CD4-positive, CD25-positive, alpha-beta regulatory T cell (primary cell): ENCODE data around the gene CYP4F2. TPM values are rescaled to one million over a fixed set of nuclear protein-coding genes. Genes with fewer than 3 reads are reported as not detected.
"Not testable (repeated sequence)": the region's sequence is repeated elsewhere in the genome, so short reads cannot be mapped to it uniquely, and the experiment has no call there.

ENCODE experiments used
- ATAC-seq, 2 donors: fragments of 150-1000 bp; cut with Tn5 transposase; one replicate each; pipeline ENCODE4 v1.10.0; 2021; ENCODE audit warnings: low read depth in 2 of 2, moderate number of reproducible peaks in 2 of 2, moderate library complexity in 1 of 2
- DNase-seq, 3 donors: peaks; one replicate each; pipeline versions ENCODE4 v3.0.0 to v3.0.0-alpha.2; 2012 to 2022; ENCODE audit warnings: mixed read lengths in 1 of 3
- H3K27ac ChIP-seq: one replicate; pipeline ENCODE4 v1.7.0; 2013; ENCODE audit warnings: mild to moderate bottlenecking, low read length; ENCODE audit not compliant: insufficient read depth, poor library complexity, severe bottlenecking
- H3K27me3 ChIP-seq: one replicate; pipeline ENCODE4 v1.7.0; 2013; ENCODE audit warnings: low read length; ENCODE audit not compliant: control insufficient read depth, insufficient read depth
- H3K36me3 ChIP-seq: one replicate; pipeline ENCODE4 v1.7.0; 2013; ENCODE audit warnings: mild to moderate bottlenecking, low read length, moderate library complexity; ENCODE audit not compliant: control insufficient read depth, insufficient read depth
- H3K4me1 ChIP-seq: 2 replicates; pipeline ENCODE4 v1.7.0; 2013; ENCODE audit warnings: mild to moderate bottlenecking, low read length; ENCODE audit not compliant: insufficient read depth, control insufficient read depth, poor library complexity, severe bottlenecking
- H3K4me3 ChIP-seq: one replicate; pipeline ENCODE4 v1.7.0; 2013; ENCODE audit warnings: low read depth, mild to moderate bottlenecking, low read length, moderate library complexity
- H3K9me3 ChIP-seq, 2 experiments: 1 replicate in 1 of 2; 2 replicates in 1 of 2; pipeline ENCODE4 v1.7.0; 2013; ENCODE audit warnings: low read length in 2 of 2, mild to moderate bottlenecking in 1 of 2, moderate library complexity in 1 of 2; ENCODE audit not compliant: control insufficient read depth in 2 of 2
- H3K27ac Mint-ChIP-seq, 3 donors: one replicate each; pipeline ENCODE4 v1.8.0; 2020 to 2022; ENCODE audit warnings: mild to moderate bottlenecking in 3 of 3, mixed read lengths in 3 of 3, moderate library complexity in 2 of 3
- H3K27me3 Mint-ChIP-seq: one replicate; pipeline ENCODE4 v1.8.0; 2022; ENCODE audit warnings: mild to moderate bottlenecking, mixed read lengths
- H3K36me3 Mint-ChIP-seq: one replicate; pipeline ENCODE4 v1.8.0; 2020; ENCODE audit warnings: mixed read lengths
- H3K4me1 Mint-ChIP-seq, 4 donors: one replicate each; pipeline ENCODE4 v1.8.0; 2020 to 2022; ENCODE audit warnings: mixed read lengths in 4 of 4, mild to moderate bottlenecking in 1 of 4
- H3K4me3 Mint-ChIP-seq, 4 donors: one replicate each; pipeline ENCODE4 v1.8.0; 2020 to 2022; ENCODE audit warnings: mild to moderate bottlenecking in 4 of 4, mixed read lengths in 4 of 4, moderate library complexity in 3 of 4
- H3K9me3 Mint-ChIP-seq, 7 donors: one replicate each; pipeline ENCODE4 v1.8.0; 2020 to 2022; ENCODE audit warnings: mixed read lengths in 7 of 7, mild to moderate bottlenecking in 3 of 7, moderate library complexity in 2 of 7
- polyA plus RNA-seq, 4 donors: library from polyadenylated mRNA; unstranded; fragments of 300-500 nt; fragmentation: Illumina TruSeq; gene quantifications; one replicate each; pipeline ENCODE4 v1.2.3, GENCODE V29; 2021
- total RNA-seq: library from RNA; stranded (reverse); gene quantifications from one replicate; pipeline ENCODE4 v1.2.3, GENCODE V29; 2022

Gene CYP4F2
- total and polyA plus RNA-seq, 5 donors from 2014 or later = not detected

- peaks cover 48% of the 10 kb centered on the region for H3K27me3 Mint-ChIP-seq
- H3K9me3 Mint-ChIP-seq = not testable (repeated sequence)
Measured at GRCh38 chr19:15900032-15900431, 2.2 kb upstream of the CYP4F2 start.

GRCh38 chr19:15899561-15899960, 1.7 kb upstream of the CYP4F2 start:
- not testable (repeated sequence) for H3K36me3 Mint-ChIP-seq, H3K4me3 ChIP-seq, H3K27ac Mint-ChIP-seq, DNase-seq, H3K27me3 ChIP-seq, H3K9me3 Mint-ChIP-seq, H3K4me1 ChIP-seq, H3K4me3 Mint-ChIP-seq, H3K36me3 ChIP-seq, H3K27ac ChIP-seq, H3K9me3 ChIP-seq, ATAC-seq
- Mint-ChIP-seq H3K27me3 (peaks cover 43% of the 10 kb centered on the region), H3K4me1 (peaks cover 0 to 11% (median 6%) of the 10 kb centered on the region in 4 donors)

More at GRCh38 chr19:15900032-15900431, 2.2 kb upstream of the CYP4F2 start:
- not testable (repeated sequence) for H3K4me1 ChIP-seq, H3K4me3 ChIP-seq, ATAC-seq, H3K27ac Mint-ChIP-seq, H3K36me3 Mint-ChIP-seq, H3K27me3 ChIP-seq, H3K36me3 ChIP-seq, DNase-seq, H3K27ac ChIP-seq, H3K9me3 ChIP-seq
- Mint-ChIP-seq H3K4me3 (peak overlapping the region in 2 of 4 donors; percentile 69 to 77), H3K4me1 (peaks cover 0 to 11% (median 6%) of the 10 kb centered on the region in 4 donors)

- no peak overlapping the region for H3K4me3 ChIP-seq
- ATAC-seq (no peak), DNase-seq (no peak)
- no peaks in the 10 kb centered on the region for H3K36me3 Mint-ChIP-seq
- no peaks in the 10 kb centered on the region for H3K4me1 ChIP-seq
- H3K36me3 ChIP-seq = no peaks in the 10 kb centered on the region
- no peak overlapping the region for H3K27ac Mint-ChIP-seq
- H3K27me3 Mint-ChIP-seq = peaks cover 25% of the 10 kb centered on the region
- peaks cover 0 to 11% (median 4%) of the 10 kb centered on the region in 4 donors for H3K4me1 Mint-ChIP-seq
- H3K9me3 Mint-ChIP-seq = peaks cover 0 to 1% (median 0%) of the 10 kb centered on the region in 7 donors
- H3K9me3 ChIP-seq = no peaks in the 10 kb centered on the region
- no peak overlapping the region for H3K4me3 Mint-ChIP-seq
- H3K27me3 ChIP-seq = peaks cover 6% of the 10 kb centered on the region
- no peak overlapping the region for H3K27ac ChIP-seq
Measured at GRCh38 chr19:15897026-15897737, 692 bp downstream of the CYP4F2 start.

- Histone ChIP-seq H3K4me3 (no peak overlapping the region), H3K4me1 (no peaks in the 10 kb centered on the region), H3K36me3 (no peaks in the 10 kb centered on the region), H3K27ac (no peak overlapping the region), H3K27me3 (peaks cover 5% of the 10 kb centered on the region), H3K9me3 (no peaks in the 10 kb centered on the region)
- Mint-ChIP-seq H3K36me3 (no peaks in the 10 kb centered on the region), H3K4me1 (peaks cover 0 to 11% (median 4%) of the 10 kb centered on the region in 4 donors), H3K4me3 (no peak overlapping the region), H3K9me3 (no peaks in the 10 kb centered on the region), H3K27me3 (peaks cover 14% of the 10 kb centered on the region), H3K27ac (no peak overlapping the region)
- ATAC-seq (no peak), DNase-seq (no peak)
Measured at GRCh38 chr19:15895876-15896430, 1.9 kb downstream of the CYP4F2 start.

- DNase-seq = no peak
Measured at GRCh38 chr19:15894359-15894758, 3.5 kb downstream of the CYP4F2 start.

GRCh38 chr19:15893477-15893876, 4.4 kb downstream of the CYP4F2 start:
- no peaks in the 10 kb centered on the region for H3K36me3 Mint-ChIP-seq
- Histone ChIP-seq H3K4me1 (no peaks in the 10 kb centered on the region), H3K36me3 (no peaks in the 10 kb centered on the region), H3K4me3 (no peak overlapping the region), H3K27me3 (no peaks in the 10 kb centered on the region), H3K27ac (no peak overlapping the region), H3K9me3 (no peaks in the 10 kb centered on the region)
- no peak overlapping the region for H3K27ac Mint-ChIP-seq
- no peak for ATAC-seq
- H3K4me3 Mint-ChIP-seq = no peak overlapping the region
- no peak for DNase-seq
- H3K4me1 Mint-ChIP-seq = no peaks in the 10 kb centered on the region
- no peaks in the 10 kb centered on the region for H3K9me3 Mint-ChIP-seq
- H3K27me3 Mint-ChIP-seq = peaks cover 11% of the 10 kb centered on the region

More at GRCh38 chr19:15894359-15894758, 3.5 kb downstream of the CYP4F2 start:
- no peaks in the 10 kb centered on the region for H3K36me3 ChIP-seq
- Mint-ChIP-seq H3K9me3 (no peaks in the 10 kb centered on the region), H3K4me3 (no peak overlapping the region), H3K36me3 (no peaks in the 10 kb centered on the region), H3K27me3 (peaks cover 11% of the 10 kb centered on the region), H3K4me1 (peaks cover 0 to under 1% (median 0%) of the 10 kb centered on the region in 4 donors), H3K27ac (no peak overlapping the region)
- no peak overlapping the region for H3K4me3 ChIP-seq
- ATAC-seq = no peak
- H3K27me3 ChIP-seq = no peaks in the 10 kb centered on the region
- no peaks in the 10 kb centered on the region for H3K4me1 ChIP-seq
- no peaks in the 10 kb centered on the region for H3K9me3 ChIP-seq
- H3K27ac ChIP-seq = no peak overlapping the region

- Histone ChIP-seq H3K27me3 (peaks cover 2% of the 10 kb centered on the region), H3K36me3 (no peaks in the 10 kb centered on the region), H3K9me3 (no peaks in the 10 kb centered on the region), H3K4me1 (no peaks in the 10 kb centered on the region), H3K27ac (no peak overlapping the region), H3K4me3 (no peak overlapping the region)
- no peak for ATAC-seq
- Mint-ChIP-seq H3K4me1 (no peaks in the 10 kb centered on the region), H3K36me3 (no peaks in the 10 kb centered on the region), H3K4me3 (no peak overlapping the region), H3K27ac (no peak overlapping the region), H3K9me3 (no peaks in the 10 kb centered on the region), H3K27me3 (peaks cover 4% of the 10 kb centered on the region)
- DNase-seq = no peak
Measured at GRCh38 chr19:15892012-15892411, 5.9 kb downstream of the CYP4F2 start.

- H3K27ac Mint-ChIP-seq = no peak overlapping the region
- no peak overlapping the region for H3K27ac ChIP-seq
- H3K27me3 Mint-ChIP-seq = peaks cover under 1% of the 10 kb centered on the region
- peaks cover 2% of the 10 kb centered on the region for H3K27me3 ChIP-seq
- no peak overlapping the region for H3K4me3 ChIP-seq
- no peaks in the 10 kb centered on the region for H3K9me3 Mint-ChIP-seq
- DNase-seq (no peak), ATAC-seq (no peak)
- H3K4me3 Mint-ChIP-seq = no peak overlapping the region
- H3K9me3 ChIP-seq = no peaks in the 10 kb centered on the region
- no peaks in the 10 kb centered on the region for H3K4me1 Mint-ChIP-seq
- no peaks in the 10 kb centered on the region for H3K36me3 ChIP-seq
- no peaks in the 10 kb centered on the region for H3K36me3 Mint-ChIP-seq
- H3K4me1 ChIP-seq = no peaks in the 10 kb centered on the region
Measured at GRCh38 chr19:15891434-15891833, 6.4 kb downstream of the CYP4F2 start.
